ENCODE measurements around the gene PLAAT3. TPM values are rescaled to one million over a fixed set of nuclear protein-coding genes. Genes with fewer than 3 reads are reported as not detected.

PLAAT3 gene
- total RNA-seq, 4 donors from 2014 or later, result 278 to 514 (median 407) TPM

DNA sequence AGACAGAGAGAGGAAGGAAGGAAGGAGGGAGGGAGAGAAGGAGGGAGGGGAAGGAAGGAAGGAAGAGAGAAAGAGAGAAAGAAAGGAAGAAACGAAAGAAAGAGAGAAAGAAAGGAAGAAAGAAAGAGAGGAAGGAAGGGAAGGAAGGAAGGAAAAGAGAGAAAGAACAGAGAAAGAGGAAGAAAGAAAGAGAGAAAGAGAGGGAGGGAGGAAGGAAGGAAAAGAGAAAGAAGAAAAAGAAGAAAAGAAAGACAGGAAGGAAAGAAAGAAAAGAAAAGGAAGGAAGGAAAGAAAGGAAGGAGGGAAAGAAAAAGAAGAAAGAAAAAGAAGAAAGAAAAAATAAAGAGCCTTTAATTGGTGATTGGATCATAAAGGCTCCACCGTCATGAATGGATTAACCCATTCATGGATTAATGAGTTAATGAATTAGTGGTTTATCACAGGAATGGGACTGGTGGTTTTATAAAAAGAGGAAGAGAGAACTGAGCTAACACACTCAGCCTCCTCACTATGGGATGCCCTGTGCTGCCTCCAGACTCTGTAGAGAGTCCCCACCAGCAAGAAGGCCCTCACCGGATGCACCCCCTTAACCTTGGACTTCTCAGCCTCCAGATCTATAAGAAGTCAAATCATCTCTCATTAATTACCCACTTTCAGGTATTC is 42.1 kb downstream of the PLAAT3 start:
- TF ChIP-seq, protein P1, sequence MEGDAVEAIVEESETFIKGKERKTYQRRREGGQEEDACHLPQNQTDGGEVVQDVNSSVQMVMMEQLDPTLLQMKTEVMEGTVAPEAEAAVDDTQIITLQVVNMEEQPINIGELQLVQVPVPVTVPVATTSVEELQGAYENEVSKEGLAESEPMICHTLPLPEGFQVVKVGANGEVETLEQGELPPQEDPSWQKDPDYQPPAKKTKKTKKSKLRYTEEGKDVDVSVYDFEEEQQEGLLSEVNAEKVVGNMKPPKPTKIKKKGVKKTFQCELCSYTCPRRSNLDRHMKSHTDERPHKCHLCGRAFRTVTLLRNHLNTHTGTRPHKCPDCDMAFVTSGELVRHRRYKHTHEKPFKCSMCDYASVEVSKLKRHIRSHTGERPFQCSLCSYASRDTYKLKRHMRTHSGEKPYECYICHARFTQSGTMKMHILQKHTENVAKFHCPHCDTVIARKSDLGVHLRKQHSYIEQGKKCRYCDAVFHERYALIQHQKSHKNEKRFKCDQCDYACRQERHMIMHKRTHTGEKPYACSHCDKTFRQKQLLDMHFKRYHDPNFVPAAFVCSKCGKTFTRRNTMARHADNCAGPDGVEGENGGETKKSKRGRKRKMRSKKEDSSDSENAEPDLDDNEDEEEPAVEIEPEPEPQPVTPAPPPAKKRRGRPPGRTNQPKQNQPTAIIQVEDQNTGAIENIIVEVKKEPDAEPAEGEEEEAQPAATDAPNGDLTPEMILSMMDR (IDR thresholded peaks at IDR 0.05; ENCODE audit: low read depth), result no peak

DNA sequence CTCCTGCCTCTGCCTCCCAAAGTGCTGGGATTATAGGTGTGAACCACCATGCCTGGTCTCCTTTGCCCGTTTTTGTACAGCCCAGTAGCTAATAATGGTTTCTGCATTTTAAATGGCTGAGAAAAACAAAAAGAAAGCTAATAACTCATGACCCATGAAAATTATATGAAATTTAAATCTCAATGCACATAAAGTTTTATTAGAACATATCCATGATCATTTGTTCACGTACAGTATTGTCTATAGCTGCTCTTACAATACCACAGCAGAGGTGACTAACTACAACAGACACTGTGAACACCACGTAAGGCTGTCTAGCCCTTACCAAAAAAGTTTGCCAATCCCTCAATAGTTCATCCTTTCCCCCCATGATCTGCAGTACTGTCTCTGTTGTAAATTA is 44.7 kb downstream of the PLAAT3 start:
- TF ChIP-seq, protein P1 (IDR thresholded peaks at IDR 0.05; ENCODE audit: low read depth), result no peak

DNA sequence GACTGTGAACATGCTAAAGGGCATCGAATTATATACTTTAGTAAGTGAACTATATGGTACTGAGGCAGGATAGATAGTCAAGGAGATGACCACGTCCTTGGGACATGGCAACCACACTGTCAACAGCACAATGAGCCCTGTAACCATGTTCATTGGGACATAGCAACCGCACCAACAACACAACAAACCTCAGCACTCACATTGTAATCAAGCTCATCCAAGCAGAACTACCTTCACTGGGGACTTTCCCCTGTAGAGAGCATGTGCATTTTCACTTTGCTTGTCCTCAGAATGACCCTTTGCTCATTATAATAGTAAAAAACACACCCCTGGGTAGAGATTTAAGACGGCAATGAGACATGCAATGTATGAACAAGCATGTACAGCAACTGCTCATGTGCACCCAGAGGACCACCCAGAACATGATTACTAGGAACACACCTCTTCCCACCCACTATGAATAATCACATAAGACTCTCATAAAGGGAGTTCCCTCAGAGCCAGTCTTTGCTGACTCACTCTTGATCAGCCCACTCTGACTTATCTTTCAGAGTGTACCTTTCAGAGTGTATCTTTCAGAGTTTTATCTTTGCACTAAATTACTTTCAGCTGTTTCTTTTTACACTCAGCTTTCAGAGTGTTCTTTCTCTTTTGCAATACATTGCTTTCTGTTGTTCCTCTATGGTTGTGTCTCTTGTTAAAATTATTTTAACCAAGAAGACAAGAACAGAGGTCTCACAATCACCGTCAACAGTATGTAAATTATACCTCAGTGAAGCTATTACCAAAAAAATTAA is 47.0 kb downstream of the PLAAT3 start:
- TF ChIP-seq, protein P1 (IDR thresholded peaks at IDR 0.05; ENCODE audit: low read depth), result no peak

DNA sequence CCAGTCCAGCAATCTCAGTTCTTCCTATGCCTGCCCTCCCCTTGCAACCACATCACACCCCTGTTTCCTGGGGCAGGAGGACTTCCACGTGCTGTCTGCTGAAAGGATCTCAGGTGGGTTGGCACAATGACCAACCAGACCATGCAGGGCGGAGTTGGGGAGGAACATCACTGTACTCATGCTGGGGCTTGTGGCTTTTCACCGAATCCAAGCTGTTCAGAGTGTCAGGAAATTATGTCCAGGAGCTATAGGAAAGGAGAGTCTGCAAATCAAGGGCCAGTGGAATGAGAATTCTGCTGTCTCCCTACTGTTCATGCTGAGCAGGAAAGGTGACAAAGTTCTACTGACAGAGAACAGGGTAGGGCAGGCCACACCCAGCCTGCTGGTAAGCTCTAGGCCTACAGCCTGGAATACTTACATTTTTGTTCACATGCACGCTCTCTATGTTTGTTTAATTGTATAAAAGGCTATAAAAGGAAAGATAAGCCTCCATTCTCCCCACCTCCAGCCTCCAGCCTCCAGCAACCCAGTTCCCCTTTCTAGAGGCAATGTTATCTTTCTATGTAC is 49.4 kb downstream of the PLAAT3 start:
- TF ChIP-seq, protein P1 (IDR thresholded peaks at IDR 0.05; ENCODE audit: low read depth), result no peak

DNA sequence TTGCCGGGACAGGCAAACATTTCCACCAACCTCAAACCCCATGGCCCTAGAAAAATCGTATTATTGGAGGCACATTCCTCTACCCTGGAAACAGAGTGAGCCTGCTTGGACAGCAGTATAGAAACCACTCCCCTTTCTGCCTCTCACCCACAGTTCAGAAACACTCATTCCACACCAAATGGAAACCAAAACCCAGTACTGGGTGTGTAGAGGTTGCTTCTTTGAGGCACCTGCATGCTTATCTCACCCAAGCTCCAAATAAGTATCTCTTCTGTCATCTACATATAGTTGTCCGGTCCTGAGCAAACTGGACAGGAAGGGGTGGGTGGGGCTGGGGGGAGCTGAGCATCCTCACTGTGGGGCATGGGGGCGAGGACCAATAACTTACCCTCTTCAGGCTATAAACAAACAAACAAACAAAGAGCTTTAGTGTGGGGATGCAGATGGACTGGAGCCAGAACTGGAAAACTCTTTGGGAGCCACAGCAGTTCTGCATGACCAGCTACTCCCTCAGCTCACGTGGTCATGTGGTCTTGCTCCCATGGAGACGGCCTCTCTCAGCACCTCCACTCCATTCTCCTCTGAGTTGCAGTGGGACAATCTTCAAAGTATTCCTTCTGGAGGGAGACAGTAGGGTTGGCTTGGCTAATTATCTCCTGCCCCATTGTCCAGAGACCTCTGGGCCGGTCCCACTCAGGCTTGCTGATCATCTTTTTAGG is 50.0 kb downstream of the PLAAT3 start:
- TF ChIP-seq, protein P1 (IDR thresholded peaks at IDR 0.05; ENCODE audit: low read depth), result no peak

DNA sequence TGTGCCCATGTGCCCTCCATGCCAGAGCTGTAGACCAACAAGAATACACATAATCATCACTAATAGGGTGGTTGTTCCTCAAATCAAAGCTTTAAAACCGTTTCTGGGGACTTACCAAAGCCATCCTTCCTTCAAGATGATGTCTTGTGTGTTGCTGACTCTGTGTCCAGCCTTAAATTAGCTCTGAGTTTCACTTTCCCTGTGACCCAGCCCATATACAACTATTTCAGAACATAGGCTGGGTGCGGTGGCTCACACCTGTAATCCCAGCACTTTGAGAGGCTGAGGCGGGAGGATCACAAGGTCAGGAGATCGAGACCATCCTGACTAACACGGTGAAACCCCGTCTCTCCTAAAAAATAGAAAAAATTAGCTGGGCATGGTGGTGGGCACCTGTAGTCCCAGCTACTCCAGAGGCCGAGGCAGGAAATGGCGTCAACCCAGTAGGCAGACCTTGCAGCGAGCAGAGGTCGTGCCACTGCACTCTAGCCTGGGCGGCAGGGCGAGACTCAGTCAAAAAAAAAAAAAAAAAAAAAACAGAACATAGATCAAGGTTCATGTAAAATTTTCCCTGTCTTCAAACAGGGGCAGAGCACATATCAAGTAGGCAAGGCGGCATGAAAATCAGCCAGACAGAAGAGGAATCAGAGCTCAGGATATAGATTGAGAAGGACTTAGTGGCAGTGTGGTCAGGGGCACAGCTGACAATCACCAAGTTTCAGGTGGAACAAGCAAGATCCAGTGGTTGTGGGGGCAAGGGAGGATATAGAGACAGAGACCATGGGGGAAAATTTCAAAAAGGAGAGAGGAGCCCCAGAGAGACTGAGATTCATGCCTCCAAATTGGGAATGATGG is 50.8 kb downstream of the PLAAT3 start, which contains the start of gene PLAAT2:
TSS of gene PLAAT2 (minus strand) at position 179 of the 855 bp plus-strand sequence. CDS start at position 124, 55 bp downstream.
- TF ChIP-seq, protein P1 (IDR thresholded peaks at IDR 0.05; ENCODE audit: low read depth), result no peak

All from subcutaneous adipose tissue (tissue), 4 donors.